WI38 (cell line): ENCODE measurements around the gene FABP2.
"Not testable (repeated sequence)": the region's sequence is repeated elsewhere in the genome, so short reads cannot be mapped to it uniquely, and the experiment has no call there.

Experiments
- H3K4me3 ChIP-seq: 2 replicates; pipeline ENCODE4 v1.5.1; 2011; ENCODE audit warnings: low read depth, mild to moderate bottlenecking, control low read depth, low read length
- TF ChIP-seq, protein P1 (sequence below): IDR thresholded peaks from 2 replicates; pipeline ENCODE4 v1.5.1; 2012; ENCODE audit warnings: low read depth, mild to moderate bottlenecking, control low read depth, low read length

The FABP2 gene

DNA sequence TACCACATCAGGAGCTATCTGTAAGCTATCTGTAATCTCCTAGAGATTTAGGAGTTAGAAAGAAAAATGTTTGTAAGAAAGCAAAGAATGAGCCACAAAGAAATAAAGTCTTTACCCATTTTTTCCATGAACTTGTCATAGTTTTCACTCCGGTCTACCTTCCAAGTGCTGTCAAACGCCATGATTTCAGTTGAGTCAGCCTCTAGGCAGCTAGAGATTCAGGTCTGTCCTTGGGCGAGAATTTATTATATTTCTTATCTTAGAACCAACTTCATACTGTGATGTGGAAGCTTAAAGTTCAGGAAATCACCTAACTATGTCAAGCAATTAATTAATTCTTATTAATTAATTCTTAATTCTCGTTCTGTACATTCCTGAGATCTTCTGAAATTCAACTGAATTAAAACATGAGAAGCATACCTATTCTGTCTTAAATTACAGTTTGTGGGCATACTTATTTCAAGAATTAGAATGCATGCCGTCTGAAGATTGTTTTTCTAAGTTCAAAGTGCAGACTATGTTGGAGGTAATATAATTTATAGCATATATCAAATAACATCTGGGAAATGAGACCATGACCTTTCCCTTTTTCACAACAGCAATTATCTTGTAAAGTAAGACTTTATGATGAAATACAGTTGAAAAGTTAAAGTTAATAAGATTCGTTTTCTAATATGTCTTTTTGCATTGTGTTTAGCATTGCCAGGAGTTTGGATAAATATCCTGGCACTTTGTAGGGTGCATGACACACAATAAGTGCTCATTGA is at the start of gene FABP2:
TSS of gene FABP2 (minus strand) at position 218 of the 767 bp plus-strand sequence. CDS start at position 182, 36 bp downstream.
- H3K4me3 ChIP-seq = no peak within 1 kb of the TSS
- TF ChIP-seq, protein P1, sequence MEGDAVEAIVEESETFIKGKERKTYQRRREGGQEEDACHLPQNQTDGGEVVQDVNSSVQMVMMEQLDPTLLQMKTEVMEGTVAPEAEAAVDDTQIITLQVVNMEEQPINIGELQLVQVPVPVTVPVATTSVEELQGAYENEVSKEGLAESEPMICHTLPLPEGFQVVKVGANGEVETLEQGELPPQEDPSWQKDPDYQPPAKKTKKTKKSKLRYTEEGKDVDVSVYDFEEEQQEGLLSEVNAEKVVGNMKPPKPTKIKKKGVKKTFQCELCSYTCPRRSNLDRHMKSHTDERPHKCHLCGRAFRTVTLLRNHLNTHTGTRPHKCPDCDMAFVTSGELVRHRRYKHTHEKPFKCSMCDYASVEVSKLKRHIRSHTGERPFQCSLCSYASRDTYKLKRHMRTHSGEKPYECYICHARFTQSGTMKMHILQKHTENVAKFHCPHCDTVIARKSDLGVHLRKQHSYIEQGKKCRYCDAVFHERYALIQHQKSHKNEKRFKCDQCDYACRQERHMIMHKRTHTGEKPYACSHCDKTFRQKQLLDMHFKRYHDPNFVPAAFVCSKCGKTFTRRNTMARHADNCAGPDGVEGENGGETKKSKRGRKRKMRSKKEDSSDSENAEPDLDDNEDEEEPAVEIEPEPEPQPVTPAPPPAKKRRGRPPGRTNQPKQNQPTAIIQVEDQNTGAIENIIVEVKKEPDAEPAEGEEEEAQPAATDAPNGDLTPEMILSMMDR = no peak

DNA sequence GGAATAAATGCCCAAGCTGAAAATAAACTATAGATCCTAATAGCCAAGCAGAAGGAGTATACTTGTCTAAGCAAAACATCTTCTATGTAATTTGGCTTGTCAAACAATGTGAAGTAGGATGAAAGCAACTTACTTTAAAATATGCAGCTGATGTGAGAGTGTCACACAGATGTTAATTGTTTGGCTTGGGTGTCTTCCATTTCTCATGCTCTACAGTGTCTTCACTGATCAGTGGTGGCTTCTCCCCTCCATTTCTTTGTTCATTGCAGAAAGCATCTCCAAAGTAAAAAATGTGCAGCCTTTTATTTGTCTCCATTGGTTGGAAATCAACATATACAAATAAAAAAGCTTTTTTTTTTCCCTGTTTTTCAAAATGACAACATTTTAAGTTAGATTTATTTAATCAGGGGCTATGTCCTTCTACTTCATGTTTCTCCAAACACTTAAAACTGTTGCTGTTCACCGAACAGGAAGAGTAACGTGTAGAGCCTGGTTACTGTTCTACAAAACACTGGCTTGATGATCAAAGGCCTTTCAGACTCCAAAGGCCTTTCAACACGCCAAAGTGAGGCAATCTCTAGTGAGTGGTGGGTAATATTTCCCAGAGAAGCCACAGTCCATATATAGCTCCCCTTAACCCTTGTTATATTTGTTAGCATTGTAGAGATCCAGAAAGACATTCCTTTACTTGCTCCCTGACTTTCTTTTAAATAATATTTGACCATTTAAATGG is 49.2 kb upstream of the FABP2 start:
- not testable (repeated sequence) for H3K4me3 ChIP-seq

DNA sequence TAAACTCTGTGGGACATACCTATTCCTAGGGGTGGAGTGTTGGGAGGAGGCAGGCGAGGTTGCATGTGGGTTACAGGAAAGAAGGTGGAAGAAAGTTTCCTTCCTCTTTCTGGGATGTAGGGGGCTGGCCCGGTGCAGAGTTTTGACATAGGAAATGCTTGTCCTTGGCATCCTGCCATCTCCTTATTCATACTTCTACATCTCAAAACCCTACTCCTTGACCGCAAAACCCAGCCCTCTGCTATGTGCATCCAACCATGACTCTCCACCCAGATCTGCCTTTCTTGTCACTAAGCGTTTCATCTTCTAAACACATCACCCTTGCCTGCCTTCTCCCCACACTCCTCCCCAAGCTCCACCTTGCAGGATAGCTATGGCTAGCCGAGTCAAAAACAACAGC is 48.5 kb upstream of the FABP2 start:
- not testable (repeated sequence) for H3K4me3 ChIP-seq

DNA sequence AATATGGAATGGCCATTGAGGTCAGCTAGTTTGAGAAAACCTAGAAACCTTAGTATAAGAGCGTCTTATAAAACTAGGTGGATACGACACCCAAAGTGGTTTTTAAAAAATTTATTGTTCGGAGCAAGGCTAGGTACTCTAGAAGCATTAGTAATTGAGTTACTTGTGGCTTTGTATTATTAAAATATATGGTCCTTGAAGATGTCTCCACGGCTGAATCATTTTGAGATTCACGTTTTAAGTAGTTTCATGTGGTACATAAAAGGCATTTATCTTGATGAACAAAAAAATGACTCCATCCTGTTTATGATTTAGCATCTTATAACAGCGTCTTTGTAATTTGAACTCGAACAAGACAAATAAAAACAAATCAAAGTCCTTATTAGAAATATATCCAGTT is 44.9 kb upstream of the FABP2 start:
- not testable (repeated sequence) for H3K4me3 ChIP-seq

DNA sequence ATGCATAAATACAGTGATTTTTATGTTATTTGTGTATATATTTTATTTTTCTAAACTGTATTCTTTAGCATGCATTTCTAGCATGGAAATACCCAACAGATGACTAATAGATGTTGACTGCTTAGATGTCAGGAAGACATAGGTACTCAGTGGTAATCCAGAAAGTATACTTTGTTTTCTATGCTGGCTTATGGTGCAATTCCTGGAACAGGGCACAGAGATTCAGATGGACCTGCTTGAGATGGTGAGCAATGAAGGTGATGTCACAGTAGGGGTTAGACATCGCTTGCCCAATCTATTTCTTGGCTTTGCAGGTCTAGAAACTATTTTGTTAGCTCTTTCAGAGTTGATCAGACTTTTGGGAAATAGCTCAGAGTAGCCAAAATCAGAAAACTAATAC is 42.3 kb upstream of the FABP2 start:
- not testable (repeated sequence) for H3K4me3 ChIP-seq

DNA sequence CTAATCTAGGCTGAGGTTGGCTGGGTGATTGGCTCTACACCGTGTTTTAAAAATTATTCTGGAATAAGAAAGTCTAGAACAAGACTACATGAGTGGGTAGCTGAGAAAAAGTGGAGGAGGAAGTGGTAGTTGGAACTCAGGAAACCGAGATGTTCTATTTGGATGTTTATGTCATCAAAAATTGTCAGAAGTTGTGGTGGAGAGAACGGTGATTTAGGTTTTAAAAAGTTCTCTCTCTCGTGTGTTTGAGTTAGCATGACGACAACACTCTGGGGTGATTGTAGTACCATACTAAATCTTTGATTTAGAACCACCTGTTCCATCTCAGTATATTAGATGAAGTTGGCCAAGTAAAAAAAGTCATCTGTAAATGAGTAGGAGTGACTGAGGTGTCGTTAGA is 41.4 kb upstream of the FABP2 start:
- H3K4me3 ChIP-seq = not testable (repeated sequence)

DNA sequence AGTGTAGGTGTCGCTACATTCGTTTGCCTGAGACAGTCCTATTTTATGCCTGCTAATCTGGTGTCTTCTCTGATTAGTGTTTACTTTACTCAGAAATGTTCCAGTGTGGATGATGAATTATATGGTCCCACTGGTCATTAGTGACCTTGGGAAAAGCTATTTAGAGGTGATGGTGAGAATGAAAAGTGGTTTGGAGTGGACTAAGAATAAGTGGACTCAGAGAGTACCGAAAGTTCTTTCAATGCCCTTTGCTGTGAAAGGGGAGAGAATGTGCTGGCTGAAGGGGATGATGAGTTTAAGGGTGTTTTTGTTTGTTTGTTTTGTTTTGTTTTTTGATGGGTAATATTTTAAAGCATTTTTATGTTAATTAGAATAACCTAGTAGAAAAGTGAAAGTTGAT is 40.5 kb upstream of the FABP2 start:
- H3K4me3 ChIP-seq = not testable (repeated sequence)

DNA sequence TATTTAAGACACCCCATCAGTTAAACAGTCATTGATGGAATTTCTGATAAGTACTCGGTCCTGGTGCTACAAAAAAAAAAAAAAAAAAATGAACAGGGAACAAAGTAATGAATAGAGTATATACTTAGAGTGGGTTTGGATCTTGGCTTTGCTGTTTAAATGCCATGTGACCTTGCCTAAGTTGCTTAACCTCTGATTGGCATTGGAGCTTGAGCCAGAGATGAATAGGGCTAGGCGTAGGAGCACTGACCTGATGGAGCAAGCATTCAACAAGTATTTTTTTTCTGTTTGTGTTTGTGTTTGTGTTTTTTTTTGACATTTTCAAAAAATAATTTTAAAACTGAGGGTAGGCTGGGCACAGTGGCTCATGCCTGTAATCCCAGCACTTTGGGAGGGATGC is 37.9 kb upstream of the FABP2 start:
- not testable (repeated sequence) for H3K4me3 ChIP-seq

DNA sequence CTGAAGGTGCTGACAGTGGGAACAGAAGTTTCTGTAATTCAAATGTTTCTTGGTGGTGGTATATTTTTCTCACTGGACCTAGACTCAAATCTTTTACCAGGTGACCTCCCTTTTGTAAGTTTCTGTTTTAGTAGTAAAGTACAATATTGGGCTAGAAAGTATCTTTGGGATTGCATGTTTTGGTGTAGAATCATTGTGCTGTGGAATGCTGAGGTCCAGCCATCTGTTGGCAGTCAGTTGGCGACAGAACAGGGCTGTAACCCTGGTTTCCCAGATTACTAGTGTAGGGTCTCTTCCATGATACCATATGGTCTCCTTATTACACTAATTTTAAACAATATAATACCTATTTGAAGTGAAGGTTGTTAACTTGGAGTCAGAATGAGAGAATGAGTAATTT is 34.9 kb upstream of the FABP2 start:
- not testable (repeated sequence) for H3K4me3 ChIP-seq

DNA sequence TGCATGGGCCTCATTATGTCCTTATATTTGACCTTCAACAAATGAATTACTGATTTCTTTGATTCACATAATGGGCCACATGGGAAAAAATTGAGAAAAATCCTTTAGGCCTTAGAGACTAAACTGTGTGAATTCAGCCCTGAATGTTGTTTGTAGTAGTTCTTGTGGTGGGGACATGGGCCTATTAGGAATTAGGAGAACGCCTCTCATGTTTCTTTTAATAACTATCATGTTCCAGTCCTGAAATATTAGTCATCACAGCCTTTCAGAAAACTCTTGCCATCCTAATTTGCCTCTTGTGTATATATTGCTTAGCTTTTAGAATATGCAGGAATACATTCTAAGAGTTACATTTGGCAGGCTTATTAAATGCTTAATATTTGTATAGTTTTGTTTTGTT is 34.1 kb upstream of the FABP2 start:
- H3K4me3 ChIP-seq = not testable (repeated sequence)

DNA sequence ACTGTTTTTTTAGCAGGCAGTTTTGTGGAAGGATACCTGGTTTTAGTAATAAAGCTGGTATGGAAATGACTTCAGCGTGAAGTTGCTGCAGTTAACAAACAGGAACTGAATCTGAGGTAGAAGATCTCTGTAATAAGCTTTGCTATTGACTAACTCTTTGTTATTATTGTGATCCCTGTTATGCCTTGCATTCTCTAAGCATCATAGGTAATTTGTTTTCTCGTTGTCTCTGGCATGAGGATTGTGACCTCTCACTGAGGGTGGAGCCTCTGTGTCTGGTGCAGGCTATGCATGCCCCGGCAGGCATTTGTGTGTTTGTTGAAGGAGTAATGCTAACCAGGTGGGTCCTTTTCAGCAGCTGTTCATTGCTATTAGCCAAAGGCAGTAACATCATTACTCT is 31.4 kb upstream of the FABP2 start:
- not testable (repeated sequence) for H3K4me3 ChIP-seq

DNA sequence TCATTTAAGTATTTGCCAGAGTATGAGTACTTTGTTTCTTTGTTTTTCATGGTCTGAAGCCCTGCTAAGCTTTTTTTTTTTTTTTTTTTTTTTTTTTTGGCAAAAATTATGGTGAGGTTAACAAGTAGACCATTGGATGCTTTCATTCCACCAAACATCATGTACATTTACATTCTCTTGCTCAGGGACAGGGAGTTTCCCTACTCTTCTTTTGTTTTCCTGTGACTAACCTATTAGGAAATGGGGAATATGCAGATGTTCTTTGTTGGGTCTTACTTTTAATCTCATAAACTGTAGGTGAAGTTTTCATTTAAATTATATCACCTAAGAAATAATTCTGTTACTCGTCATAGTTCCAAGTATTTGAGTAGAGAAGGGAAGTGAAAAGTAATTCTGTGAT is 26.2 kb upstream of the FABP2 start:
- not testable (repeated sequence) for H3K4me3 ChIP-seq

DNA sequence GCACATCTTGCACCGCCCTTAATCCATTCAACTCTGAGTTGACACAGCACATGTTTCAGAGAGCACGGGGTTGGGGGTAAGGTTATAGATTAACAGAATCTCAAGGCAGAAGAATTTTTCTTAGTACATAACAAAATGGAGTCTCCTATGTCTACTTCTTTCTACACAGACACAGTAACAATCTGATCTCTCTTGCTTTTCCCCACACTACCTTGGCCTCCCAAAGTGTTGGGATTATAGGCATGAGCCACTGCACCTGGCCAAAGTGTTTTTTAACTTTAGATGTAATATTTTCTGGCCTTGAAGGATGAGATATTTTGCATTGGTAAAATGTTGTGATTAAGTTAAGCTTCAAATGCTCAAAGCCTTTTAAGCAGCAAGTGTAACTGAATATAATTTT is 21.4 kb upstream of the FABP2 start:
- not testable (repeated sequence) for H3K4me3 ChIP-seq

DNA sequence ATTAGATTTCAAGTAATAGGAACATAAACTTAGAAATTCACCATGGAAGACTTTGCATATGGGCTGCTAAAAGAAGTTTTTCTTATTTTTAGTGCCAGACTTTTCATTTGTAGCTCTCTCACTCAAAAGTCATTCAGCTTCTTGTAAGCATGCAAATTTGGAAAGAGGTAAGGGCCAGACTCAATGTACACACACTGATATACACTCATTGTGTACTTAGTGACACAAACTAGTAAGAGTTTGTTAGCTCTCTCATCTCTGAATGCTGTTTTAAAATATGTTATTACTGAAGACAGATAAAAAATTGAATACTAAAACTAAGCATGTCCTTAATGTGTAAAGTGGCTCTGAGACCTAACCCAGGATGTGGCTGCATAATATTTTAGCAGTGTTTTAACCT is 18.0 kb upstream of the FABP2 start:
- H3K4me3 ChIP-seq = not testable (repeated sequence)

DNA sequence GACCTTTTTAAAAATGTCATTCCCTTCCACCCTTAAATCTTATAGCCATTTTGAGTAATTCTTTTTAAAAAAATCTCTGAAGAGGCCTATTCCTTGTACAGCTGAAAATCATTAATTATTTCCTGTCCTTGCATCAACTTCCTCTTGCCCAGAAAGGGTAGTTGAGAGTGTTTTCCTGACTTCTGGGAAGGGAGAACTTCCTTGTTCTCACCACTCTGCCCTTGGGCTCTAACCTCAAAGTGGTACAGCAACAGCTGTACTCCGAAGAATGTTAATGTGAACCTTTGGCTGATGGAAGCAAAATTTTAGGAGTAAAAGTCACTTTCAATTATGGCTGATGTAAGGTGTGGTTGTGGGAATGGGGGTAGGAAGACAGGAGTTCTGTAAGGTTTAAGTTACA is 15.1 kb upstream of the FABP2 start:
- H3K4me3 ChIP-seq = no peak overlapping the region

DNA sequence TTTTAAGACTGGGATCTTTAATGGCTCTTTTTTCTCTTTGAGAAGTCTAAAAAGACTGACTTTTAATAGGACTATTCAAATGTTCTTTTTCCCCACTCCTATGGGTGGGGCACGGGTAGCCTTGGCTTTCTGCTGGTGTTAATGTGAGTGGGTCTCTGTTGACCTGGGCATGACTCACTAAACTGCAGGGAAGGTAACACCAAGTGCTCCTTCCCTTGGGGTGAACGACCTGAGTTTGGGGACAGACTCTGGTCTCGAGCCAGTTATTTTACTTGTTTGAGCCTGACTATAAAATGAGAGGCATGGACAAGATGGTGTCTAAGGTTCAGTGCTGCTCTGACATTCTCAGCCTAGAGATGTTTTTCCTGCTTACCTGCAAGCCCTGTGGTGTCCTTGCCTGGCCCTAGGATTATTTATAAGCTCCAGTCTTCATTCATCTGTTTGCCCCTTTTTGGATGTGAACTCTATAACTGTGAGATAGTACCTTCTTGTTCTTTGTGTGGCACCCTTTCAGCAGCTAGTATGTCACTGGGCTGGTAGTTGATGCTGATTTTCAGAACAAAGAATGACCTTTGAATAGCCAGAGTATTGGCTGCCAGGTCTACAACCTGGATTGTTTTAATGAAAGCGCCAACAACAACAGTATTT is 14.5 kb upstream of the FABP2 start:
- H3K4me3 ChIP-seq = not testable (repeated sequence)

More for the DNA sequence above, 15.1 kb upstream of the FABP2 start:
- TF ChIP-seq, protein P1 = no peak
